A172 (cell line): ENCODE data around the gene SPPL3. TPM values are rescaled to one million over a fixed set of nuclear protein-coding genes. Genes with fewer than 3 reads are reported as not detected.
A peak's percentile ranks its signal among the peaks of the same experiment; 100 is the strongest.
"Not testable (repeated sequence)": the region's sequence is repeated elsewhere in the genome, so short reads cannot be mapped to it uniquely, and the experiment has no call there.

Experiments
- DNase-seq: peaks from one replicate; pipeline ENCODE4 v3.0.0-alpha.2; 2015; ENCODE audit warnings: low spot score
- total RNA-seq: library from RNA; depleted of rRNA; stranded (reverse); fragments of >200 nt; shearing (Covaris generic); gene quantifications from 2 replicates; pipeline ENCODE4 v1.2.3, GENCODE V29; 2014; rRNA removed

SPPL3 gene, protein sequence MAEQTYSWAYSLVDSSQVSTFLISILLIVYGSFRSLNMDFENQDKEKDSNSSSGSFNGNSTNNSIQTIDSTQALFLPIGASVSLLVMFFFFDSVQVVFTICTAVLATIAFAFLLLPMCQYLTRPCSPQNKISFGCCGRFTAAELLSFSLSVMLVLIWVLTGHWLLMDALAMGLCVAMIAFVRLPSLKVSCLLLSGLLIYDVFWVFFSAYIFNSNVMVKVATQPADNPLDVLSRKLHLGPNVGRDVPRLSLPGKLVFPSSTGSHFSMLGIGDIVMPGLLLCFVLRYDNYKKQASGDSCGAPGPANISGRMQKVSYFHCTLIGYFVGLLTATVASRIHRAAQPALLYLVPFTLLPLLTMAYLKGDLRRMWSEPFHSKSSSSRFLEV
- total RNA-seq = 4.3 and 4.5 TPM in 2 replicates

DNA sequence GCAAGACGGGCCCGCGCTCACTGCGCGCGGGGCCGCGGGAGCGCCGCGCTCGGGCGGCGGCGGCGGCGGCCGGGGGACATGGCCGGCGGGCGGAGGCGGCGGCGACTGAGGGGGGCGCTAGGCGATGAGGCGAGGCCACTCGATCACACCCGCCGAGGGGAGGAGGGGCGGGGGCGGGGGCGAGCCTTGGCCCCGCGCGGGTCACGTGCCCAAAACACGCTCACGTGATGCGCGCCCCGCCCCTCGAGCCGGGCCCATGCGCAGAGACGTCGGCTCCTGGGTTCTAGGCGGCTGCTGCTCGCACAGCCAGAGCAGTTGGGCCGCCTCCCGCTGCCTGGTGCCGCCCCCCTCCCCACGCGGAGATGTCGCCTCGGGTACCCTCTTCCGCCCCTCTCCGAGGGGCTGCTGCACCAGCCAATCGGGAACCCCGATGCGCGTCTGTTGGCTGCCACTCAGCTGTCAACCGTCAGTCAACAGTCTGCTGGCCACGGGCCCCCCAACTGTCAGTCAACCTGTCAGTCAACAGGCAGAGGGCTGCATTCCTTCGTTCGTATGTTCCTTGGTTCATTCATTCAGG, at the start of gene SPPL3:
SPPL3 (minus strand) TSS at position 162 of the 577 bp plus-strand sequence. CDS start 491 bp downstream, outside the sequence.
- peak; percentile 51 for DNase-seq

DNA sequence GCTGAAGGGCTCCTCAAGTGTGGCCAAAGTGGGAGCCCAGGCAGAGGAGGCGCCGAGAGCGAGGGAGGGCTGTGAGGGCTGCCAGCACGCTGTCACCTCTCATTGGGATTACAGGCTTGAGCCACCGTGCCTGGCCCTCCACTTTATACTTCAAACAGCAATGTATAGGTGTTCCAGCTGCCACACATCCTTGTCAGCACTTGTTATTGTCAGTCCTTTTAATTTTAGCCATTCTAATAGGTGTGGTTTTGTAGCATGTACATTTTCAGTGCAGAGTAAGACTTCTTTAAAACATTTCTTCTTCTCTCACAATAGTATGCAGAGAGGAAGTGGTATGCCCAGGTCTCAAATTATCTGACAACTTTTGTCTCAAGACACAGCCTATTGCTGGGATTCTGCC, 46.6 kb upstream of the SPPL3 start:
- no peak for DNase-seq

GRCh38 chr12:120950260-120950799, 46.2 kb upstream of the SPPL3 start:
- not testable (repeated sequence) for DNase-seq

- not testable (repeated sequence) for DNase-seq
Measured at GRCh38 chr12:120945516-120945915, 41.4 kb upstream of the SPPL3 start.

- DNase-seq = peak; percentile 51
Measured at GRCh38 chr12:120944645-120945217, 40.6 kb upstream of the SPPL3 start.

- no peak for DNase-seq
Measured at GRCh38 chr12:120943482-120943881, 39.3 kb upstream of the SPPL3 start.

DNA sequence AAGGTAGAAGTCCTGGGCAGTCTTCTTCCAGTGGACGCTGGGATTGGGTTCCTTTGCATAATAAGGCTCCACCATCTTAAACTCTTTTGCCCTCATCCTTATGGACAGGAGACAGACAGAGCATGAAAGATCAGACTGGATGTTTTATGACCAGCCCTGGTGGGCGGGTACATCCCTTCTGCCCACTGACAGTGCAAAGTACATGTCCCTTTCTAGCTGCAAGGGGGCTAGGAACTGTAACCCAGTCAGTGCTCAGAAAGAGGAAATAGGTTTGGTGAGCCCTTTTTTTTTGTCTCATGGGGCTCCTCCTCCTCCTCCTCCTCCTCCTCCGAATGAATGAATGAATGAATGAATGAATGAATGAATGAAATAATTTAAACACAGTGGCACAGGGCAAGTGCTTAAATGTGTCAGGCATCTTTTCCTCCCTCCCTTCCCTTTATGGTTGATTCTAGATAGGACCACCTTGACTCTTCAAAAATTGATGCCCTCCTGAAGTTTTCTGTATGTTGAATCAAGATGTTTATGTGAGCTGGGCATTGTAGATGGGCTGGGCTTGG, 37.8 kb upstream of the SPPL3 start:
- no peak for DNase-seq

DNA sequence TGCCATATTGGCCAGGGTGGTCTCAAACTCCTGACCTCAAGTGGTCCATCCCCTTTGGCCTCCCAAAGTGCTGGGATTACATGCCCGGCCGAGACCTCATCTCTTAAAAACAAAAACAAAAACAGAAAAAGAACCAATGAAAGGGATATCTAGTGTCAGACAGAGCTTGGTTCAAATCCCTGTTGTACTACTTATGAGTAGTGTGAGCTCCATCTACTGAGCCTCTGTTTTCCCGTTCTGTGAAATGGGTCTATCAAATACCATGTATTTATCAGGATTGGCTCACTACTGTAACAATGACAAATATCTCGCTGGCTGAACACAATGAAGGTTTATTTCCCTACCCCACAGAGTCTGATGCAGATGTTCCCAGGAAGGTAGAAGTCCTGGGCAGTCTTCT, 37.3 kb upstream of the SPPL3 start:
- DNase-seq = no peak

DNA sequence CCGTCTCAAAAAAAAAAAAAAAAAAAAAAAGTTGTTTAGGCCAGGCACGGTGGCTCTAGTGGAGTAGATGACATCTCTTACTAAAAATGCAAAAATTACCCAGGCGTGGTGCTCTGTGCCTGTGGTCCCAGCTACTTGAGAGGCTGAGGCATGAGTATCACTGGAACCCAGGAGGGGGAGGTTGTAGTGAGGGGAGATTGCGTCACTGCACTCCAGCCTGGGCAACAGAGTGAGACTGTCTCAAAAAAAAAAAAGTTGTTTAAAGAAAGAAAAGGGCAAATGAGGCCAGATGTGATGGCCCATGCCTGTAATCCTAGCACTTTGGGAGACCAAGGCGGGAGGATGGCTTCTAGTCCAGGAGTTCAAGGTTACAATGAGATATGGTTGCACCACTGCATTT, 36.6 kb upstream of the SPPL3 start:
- DNase-seq = no peak

DNA sequence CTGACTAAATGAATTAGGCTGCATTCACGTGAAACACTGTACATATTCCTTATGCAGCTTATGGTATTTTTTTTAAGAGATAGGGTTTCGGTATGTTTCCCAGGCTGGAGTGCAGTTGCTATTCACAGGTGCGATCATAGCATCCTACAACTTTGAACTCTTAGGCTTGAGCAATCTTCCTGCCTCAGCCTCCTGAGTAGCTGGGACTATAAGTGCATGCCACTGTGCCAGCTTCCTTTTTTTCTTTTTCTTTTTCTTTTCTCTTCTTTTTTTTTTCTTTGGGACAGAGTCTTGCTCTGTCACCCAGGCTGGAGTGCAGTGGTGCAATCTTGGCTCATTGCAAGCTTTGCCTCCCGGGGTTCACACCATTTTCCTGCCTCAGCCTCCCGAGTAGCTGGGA, 35.8 kb upstream of the SPPL3 start:
- DNase-seq = no peak

GRCh38 chr12:120939523-120939922, 35.4 kb upstream of the SPPL3 start:
- DNase-seq = no peak

DNA sequence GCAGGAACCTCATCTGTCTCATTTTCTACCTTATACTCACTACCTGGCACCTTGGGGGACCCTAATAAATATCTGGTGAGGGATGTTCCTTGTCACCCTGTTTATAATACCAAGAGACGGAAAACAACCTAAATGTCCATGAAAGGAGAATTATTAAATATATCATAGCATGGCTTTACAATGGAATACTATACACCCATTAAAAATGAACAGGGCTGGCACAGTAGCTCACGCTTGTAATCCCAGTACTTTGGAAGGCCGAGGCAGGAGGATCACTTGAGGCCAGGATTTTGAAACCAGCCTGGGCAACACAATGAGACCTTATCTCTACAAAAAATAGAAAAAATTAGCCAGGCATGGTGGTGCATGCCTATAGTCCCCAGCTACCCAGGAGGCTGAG, 34.3 kb upstream of the SPPL3 start:
- DNase-seq = no peak

DNA sequence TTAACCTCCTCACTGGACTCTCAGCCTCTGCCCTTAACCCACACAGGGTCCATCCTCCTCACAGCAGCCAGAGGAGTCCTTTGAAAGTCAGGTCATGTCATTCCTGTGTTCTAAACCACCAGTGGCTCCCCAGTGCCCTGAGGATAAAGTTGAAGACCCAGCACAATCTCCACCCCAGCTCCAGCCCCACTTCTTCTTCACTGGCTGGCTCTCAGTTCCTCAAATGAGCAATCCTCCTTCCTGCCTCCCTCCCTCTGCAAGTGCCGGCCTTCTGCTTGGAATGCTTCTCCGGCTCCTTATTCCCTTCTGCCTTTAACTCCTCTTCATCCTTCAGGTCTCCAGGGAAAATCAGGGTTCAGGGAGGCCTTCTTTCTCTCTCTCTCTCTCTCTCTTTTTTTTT, 32.0 kb upstream of the SPPL3 start:
- no peak for DNase-seq

- DNase-seq = no peak
Measured at GRCh38 chr12:120933786-120934185, 29.6 kb upstream of the SPPL3 start.

DNA sequence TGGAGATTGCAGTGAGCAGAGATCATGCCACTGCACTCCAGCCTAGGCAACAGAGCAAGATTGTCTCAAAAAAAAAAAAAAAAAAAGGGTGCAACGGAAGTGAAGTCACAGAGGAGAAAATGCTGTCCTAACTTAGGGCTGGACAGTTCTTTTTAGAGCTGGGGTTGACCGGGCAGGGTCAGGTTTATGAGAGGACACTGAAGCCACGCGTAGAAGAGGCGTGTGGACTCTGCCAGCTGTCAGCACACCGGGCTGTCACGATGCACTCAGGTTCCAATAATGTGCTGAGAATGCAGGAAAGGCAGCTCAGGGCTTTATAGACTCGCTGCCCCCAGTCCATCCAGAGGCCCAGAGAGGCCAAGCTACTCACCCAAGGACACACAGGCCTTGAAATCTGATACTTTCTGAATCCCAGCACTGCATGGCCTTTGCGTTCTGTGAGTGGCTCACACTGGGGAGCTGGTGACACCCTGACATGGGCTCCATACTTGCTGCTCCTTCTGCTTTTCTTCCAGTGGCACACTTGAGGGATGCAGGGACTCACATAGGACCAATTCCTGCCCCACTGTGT, 28.9 kb upstream of the SPPL3 start:
- no peak for DNase-seq

DNA sequence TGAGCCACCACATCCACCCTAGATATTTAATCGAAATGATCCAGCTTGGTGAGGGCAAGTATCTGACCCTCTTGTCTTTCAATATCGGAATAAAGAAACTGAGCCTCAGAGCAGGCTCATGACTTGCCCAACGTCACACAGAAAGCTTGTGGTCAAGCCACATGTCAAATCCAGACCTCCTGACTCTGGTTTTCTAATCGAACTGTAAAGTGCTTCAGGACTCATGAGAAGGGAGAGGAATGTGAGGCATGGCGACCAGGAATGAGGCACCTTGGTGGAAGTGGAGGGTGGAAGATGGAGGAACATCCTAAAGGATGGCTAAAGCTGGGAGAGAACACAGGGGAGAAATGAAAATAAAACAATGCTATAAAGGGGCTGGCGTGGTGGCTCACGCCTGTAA, 27.9 kb upstream of the SPPL3 start:
- no peak for DNase-seq

GRCh38 chr12:120930032-120930431, 25.9 kb upstream of the SPPL3 start:
- DNase-seq = no peak

- no peak for DNase-seq
Measured at GRCh38 chr12:120928864-120929652, 24.9 kb upstream of the SPPL3 start.

GRCh38 chr12:120925740-120926563, 21.8 kb upstream of the SPPL3 start:
- no peak for DNase-seq

DNA sequence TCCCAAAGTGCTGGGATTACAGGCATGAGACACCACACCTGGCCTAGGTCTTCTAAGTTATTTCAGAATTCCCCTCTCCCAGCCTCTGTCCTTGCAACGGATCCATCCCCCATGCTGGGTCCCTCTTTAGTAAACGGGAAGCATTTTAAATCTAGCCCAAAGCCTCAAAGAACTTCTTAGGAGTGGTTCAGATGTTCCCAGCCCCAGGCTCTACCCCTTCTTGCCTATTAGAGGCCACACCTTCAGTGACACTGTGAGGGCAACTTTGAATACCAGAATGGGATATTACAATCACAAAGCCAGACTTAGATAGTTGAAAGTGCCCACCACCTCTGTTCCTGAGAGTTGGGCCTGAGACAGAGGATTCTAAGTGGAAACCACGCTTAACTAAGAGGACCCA, 18.1 kb upstream of the SPPL3 start:
- DNase-seq = no peak
